PFSK-1 (cell line): ENCODE measurements around the gene HOXB6.

ENCODE experiments used
- FOXP2 ChIP-seq: optimal IDR thresholded peaks from 2 replicates; pipeline ENCODE3; 2011; ENCODE audit warnings: borderline replicate concordance, control low read depth, inconsistent platforms; ENCODE audit not compliant: insufficient read depth; ENCODE audit errors: extremely low read length, extremely low read depth
- POLR2AphosphoS5 ChIP-seq: IDR thresholded peaks from 2 replicates; pipeline ENCODE4 v1.6.1; 2012; ENCODE audit warnings: low read depth, mild to moderate bottlenecking, control low read depth, low read length, moderate library complexity
- SIN3A ChIP-seq: IDR thresholded peaks from 2 replicates; pipeline ENCODE4 v1.6.1; 2012; ENCODE audit warnings: mild to moderate bottlenecking, low read length, moderate library complexity, borderline replicate concordance; ENCODE audit not compliant: insufficient read depth
- TAF1 ChIP-seq: IDR thresholded peaks from 2 replicates; pipeline ENCODE4 v1.6.1; 2012; ENCODE audit warnings: low read length, control low read depth, borderline replicate concordance; ENCODE audit not compliant: insufficient read depth
- TF ChIP-seq, protein P1 (sequence below), 2 experiments: IDR thresholded peaks; 2 replicates each; pipeline versions ENCODE4 v1.6.1 to v1.8.0; 2011 to 2012; ENCODE audit warnings: low read depth in 2 of 2, low read length in 2 of 2, control low read depth in 1 of 2, inconsistent platforms in 1 of 2, mild to moderate bottlenecking in 1 of 2, moderate library complexity in 1 of 2; ENCODE audit not compliant: insufficient read depth in 1 of 2

HOXB6 gene

DNA sequence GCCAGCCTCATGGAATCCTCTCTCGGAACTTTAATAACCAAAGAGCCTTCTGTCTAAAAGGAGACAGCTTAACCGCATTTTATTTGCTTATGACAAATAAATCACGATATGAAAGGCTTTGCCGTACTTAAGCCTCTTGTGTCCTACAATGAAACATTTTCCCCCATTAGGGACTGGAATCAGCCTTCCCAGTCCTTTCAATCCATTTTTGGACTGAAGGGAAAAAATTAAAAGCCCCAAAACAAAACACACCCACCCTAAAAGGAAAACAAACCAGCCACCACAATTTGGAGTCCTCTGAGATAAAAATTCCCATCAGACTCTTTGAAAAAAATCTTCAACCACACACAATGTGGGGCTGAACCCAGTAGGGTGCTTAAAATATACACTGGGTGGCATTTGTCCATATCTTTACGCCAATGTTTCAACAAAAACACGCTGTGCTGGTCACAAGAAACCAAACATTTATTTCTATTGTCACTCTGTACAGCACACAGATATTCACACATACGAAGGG is 29.7 kb downstream of the HOXB6 start:
- no peak for TF ChIP-seq SIN3A
- no peak for TF ChIP-seq POLR2AphosphoS5

DNA sequence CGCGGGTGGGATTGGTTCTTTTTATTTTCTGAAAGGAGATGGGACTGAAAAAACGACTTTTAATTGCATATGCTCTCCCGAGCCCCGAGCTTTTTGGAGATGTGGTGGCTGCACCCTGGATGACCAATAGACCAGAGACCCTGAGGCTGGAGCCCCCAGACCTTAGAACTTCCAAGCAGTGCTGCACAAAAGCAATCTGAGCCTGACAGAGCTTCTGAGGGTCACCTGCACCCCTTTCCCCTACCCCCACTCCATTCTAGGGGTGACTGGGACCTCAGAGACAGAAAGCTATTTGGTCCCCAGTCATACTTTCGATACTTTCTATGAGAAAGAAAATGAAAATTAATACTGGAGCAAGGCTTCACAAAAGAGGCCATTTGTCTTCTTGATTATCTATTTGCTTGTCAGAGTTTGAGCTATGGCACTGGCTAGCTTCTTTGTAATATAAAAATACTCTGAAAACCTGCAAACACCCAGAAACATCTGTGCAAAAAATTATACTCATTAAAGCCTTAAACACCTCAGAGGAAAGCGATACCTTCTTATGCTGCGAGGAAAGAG is 30.2 kb downstream of the HOXB6 start:
- no peak for TF ChIP-seq TAF1
- TF ChIP-seq POLR2AphosphoS5, result no peak
- TF ChIP-seq SIN3A, result no peak
- TF ChIP-seq, protein P1, sequence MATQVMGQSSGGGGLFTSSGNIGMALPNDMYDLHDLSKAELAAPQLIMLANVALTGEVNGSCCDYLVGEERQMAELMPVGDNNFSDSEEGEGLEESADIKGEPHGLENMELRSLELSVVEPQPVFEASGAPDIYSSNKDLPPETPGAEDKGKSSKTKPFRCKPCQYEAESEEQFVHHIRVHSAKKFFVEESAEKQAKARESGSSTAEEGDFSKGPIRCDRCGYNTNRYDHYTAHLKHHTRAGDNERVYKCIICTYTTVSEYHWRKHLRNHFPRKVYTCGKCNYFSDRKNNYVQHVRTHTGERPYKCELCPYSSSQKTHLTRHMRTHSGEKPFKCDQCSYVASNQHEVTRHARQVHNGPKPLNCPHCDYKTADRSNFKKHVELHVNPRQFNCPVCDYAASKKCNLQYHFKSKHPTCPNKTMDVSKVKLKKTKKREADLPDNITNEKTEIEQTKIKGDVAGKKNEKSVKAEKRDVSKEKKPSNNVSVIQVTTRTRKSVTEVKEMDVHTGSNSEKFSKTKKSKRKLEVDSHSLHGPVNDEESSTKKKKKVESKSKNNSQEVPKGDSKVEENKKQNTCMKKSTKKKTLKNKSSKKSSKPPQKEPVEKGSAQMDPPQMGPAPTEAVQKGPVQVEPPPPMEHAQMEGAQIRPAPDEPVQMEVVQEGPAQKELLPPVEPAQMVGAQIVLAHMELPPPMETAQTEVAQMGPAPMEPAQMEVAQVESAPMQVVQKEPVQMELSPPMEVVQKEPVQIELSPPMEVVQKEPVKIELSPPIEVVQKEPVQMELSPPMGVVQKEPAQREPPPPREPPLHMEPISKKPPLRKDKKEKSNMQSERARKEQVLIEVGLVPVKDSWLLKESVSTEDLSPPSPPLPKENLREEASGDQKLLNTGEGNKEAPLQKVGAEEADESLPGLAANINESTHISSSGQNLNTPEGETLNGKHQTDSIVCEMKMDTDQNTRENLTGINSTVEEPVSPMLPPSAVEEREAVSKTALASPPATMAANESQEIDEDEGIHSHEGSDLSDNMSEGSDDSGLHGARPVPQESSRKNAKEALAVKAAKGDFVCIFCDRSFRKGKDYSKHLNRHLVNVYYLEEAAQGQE (IDR thresholded peaks at IDR 0.05; ENCODE audit: insufficient read depth in 1 of 2, low read depth in 2 of 2, low read length in 2 of 2), result no peak
- TF ChIP-seq FOXP2, result no peak

DNA sequence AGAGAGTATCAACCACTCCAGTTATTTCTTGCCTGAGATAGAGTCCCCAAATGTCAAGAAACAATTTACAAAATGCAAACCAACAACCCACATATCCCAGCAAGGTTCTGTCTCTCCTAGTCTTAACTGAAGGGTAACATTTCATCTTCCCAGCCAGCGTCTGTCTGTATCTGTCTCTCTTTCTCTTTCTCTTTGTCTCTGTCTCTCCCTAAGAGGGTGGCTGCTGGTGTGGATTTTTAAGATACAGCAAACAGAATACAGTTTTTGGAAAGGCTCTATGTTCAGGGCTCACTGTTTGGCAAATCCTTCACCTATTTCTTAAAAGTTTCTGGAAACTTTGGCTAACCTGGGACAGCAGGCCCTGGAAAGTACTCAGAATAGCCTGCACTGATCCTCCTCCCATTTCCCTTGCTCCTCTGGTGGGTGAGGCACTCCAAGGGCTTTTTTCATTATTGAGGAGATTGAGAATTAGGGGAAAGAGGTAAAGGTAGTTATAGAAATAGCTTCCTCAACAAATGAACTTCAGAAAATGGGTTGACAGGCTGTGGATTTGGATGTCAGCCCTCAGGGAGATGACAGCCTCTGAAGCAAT is 32.9 kb downstream of the HOXB6 start:
- TF ChIP-seq SIN3A (no peak), FOXP2 (no peak)
- TF ChIP-seq, protein P1 (IDR thresholded peaks at IDR 0.05; ENCODE audit: insufficient read depth in 1 of 2, low read depth in 2 of 2, low read length in 2 of 2), result no peak

DNA sequence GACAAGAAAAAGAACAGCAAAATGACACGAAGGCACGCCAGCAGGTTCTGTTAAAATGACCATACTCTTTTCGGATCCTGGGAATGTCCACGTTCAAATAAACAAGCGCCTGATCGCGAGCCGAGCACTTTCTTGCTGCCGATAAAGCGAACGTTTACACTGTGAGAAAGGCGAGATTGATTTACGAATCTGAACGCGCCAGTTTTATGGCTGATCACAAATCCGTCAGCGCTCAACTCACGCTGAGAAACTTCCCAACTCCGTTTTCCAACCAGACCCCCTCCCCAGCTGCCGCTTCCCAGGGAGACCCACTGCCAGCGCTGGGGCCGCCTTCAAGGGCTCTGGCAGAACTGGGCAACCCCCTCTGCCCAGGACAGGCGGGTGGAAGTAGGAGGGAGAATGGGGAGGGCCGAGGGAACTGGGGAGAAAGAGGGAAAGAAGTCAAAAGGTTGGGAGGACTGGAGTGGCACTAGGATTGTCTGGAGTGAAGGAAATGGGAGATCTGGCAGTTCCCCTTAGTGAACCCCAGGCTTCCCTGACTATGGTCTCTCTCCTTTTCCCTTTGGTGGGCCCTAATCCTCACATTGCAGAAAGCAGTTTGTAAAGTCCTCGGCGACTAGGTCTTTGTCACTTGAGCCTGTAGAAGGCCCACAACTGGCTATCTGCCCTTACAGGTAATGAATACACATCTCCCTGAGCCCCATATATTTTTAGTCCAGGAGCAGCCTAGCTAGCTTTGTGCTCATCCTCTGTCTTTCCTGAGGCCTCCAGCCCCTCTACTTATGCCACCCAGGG is 33.6 kb downstream of the HOXB6 start:
- TF ChIP-seq, protein P1 (IDR thresholded peaks at IDR 0.05; ENCODE audit: insufficient read depth in 1 of 2, low read depth in 2 of 2, low read length in 2 of 2), result no peak
- TF ChIP-seq SIN3A (no peak), TAF1 (no peak), FOXP2 (no peak), POLR2AphosphoS5 (no peak)

DNA sequence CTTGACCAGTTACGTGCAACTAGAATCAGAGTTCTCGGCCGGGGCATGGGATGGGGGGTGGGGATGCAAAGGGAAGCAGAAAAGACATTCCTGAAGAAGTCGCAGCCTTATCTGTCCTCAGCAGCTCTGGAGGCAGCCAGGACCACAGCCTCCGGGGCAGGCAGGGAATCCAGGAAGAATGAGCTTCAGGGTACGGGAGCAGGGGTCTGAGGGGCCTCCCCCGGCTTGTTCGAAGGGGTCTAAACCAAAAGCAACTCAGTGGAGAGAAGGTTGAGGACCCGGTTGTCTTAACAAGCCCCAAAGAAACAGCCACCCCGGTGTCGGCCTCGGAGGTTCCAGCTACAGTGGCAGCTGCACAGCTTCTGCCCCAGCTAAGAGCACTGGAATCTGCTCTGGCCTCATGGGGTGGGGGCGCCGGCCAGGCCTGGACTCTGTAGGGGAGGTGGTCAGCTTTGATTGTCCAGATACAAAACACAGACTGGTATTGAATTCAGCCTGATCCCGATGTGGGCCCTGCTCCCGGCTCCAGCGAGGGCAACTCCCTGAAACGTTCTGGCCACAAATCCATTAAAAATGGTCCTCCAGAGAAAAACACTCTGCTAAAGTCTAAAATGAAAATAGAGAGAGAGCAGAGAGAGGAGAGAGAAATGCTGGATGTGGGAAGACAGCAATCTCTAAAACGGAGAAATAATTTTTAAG is 34.3 kb downstream of the HOXB6 start:
- TF ChIP-seq TAF1, result no peak
- TF ChIP-seq, protein P1 (IDR thresholded peaks at IDR 0.05; ENCODE audit: insufficient read depth in 1 of 2, low read depth in 2 of 2, low read length in 2 of 2), result no peak
- no peak for TF ChIP-seq SIN3A
- no peak for TF ChIP-seq POLR2AphosphoS5
- TF ChIP-seq FOXP2, result no peak
